Activated CD8-positive, alpha-beta memory T cell treated with anti-CD3 and anti-CD28 coated beads, Interleukin-2, amount 50 U/mL, for 24 hours (primary cell): ENCODE data around the gene SRSF8.
"Not testable (repeated sequence)": the region's sequence is repeated elsewhere in the genome, so short reads cannot be mapped to it uniquely, and the experiment has no call there.

ENCODE experiments used
- DNase-seq: peaks from one replicate; pipeline ENCODE4 v3.0.0-alpha.2; 2020; ENCODE audit errors: extremely low read depth

SRSF8 gene

DNA sequence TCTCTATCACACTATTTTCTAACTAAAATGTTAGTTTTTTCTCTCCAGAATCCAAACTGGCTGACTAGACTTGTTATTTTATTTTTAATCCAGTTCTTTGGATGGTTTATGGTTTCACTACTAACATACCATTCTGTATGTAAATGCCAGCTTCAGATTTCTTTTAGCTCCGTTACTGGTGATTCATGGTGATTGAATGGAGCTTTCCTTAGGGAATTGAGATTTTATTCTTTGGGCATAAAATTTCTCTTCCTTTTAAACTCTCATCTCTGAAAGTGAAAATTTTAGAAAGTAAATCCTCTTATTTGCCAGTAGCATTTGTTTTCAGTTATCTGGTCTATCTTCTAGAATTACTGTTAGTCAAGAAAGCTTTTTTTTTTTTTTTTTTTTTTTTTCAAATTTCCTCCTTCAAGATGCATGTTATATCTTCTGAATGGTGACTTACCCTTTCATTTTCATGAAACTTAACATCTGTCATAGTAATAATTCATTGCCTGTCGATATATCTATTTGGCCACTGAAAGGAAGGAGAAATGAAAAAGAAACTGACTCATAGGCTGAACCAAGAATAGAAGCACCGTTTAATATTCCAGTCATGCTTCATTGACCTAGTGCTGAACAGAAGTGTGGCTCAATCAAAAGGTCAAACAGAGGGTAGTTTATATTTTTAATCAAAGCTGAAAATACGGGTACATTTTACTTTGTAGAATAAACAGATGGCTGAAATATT is 29.3 kb downstream of the SRSF8 start:
- DNase-seq = no peak

GRCh38 chr11:95097209-95097608 is 30.5 kb downstream of the SRSF8 start:
- no peak for DNase-seq

- DNase-seq = no peak
Measured at GRCh38 chr11:95098826-95099225, 32.1 kb downstream of the SRSF8 start.

GRCh38 chr11:95100191-95100648 is 33.5 kb downstream of the SRSF8 start:
- no peak for DNase-seq

- no peak for DNase-seq
Measured at GRCh38 chr11:95100856-95101507, 34.3 kb downstream of the SRSF8 start.

DNA sequence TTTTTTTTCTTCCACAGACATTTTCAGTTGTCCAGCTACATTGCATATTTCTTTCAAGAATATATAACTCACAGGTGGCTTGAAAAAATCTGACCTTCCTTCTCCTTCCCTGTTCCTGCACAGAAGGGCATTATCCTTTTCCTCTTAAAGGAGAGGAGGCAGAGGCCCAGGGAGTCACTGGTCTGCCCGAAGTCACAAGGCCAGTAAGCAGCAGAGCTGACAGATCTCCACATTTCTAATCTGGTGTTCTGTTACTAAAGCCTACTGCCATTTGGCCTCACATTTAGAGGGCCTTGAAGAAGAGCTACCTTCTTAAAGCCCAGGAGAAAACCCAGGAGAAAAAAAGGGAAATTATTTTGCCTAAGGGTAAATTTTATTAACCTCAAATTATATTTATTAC is 35.2 kb downstream of the SRSF8 start:
- DNase-seq = no peak

DNA sequence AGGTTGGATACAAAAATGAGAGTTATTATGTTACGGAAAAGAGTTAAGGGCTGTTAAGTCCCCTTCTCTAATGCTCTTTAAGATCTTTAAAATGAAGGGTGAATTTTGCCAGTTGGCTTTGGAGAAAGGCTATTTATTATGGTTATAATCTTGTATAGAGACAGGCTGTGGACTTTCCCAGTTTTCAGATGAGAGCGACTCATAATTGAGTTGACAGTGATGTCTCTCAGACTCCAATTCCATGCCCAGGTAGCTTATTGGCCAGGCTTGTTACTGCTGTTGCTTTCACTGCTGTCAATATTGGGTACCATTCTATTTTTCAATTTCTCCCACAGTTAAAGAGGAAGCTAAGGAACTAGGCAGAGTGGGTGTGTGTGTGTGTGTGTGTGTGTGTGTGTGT is 36.0 kb downstream of the SRSF8 start:
- no peak for DNase-seq

- no peak for DNase-seq
Measured at GRCh38 chr11:95103701-95104100, 37.0 kb downstream of the SRSF8 start.

- DNase-seq = no peak
Measured at GRCh38 chr11:95104121-95104830, 37.6 kb downstream of the SRSF8 start.

GRCh38 chr11:95104856-95105255 is 38.1 kb downstream of the SRSF8 start:
- no peak for DNase-seq

DNA sequence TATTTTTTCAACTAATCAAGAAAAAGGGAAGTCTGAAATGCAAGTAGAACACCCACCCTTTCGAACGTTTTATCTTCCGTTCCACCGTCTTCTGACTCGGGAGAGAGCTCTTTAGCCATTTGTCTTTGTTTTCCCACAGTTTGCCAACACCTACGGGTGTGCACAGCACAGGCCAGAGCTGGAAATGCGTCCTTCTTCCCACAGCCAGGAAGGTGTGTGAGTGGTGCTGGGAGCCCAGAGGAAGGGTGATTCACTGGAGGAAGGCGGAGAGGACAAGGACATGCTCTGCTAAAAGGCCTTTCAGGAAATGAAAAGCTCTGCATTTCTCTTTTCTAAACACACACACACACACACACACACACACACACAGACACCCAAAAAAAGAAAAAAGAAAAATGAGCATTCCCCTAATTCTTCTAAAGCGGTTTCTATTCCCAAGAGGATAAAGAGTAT is 41.5 kb downstream of the SRSF8 start:
- no peak for DNase-seq

GRCh38 chr11:95108671-95109551 is 42.2 kb downstream of the SRSF8 start:
- no peak for DNase-seq

DNA sequence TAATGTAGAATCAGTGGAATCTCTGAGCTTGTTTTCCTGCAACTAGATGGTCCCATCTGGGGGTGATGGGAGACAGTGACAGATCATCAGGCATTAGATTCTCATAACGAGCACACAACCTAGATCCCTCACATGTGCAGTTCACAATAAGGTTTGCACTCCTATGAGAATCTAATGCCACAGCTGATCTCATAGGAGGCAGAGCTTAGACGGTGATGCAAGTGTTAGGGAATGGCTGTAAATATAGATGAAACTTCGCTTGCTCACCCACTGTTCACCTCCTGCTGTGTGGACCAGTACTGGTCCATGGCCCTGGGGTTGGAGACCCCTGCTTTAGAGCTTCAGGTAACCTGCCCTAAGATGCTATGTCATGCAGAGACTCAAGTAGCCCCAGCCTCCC is 44.8 kb downstream of the SRSF8 start:
- DNase-seq = not testable (repeated sequence)

GRCh38 chr11:95111923-95112540 is 45.3 kb downstream of the SRSF8 start:
- no peak for DNase-seq

DNA sequence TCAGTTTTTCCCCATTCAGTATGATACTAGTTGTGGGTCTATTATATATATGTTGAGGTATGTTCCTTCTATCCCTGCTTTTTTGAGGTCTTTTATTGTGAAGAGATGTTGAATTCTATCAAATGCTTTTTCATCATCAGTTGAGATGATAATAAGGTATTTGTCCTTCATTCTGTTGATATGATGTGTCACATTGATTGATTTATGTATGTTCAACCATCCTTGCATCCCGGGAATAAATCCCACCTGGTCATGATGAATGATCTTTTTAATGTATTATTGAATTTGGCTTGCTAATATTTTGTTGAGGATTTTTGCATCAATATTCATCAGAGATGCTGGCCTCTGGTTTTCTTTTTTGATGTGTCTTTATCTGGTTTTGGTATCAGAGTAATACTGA is 48.9 kb downstream of the SRSF8 start:
- DNase-seq = no peak

DNA sequence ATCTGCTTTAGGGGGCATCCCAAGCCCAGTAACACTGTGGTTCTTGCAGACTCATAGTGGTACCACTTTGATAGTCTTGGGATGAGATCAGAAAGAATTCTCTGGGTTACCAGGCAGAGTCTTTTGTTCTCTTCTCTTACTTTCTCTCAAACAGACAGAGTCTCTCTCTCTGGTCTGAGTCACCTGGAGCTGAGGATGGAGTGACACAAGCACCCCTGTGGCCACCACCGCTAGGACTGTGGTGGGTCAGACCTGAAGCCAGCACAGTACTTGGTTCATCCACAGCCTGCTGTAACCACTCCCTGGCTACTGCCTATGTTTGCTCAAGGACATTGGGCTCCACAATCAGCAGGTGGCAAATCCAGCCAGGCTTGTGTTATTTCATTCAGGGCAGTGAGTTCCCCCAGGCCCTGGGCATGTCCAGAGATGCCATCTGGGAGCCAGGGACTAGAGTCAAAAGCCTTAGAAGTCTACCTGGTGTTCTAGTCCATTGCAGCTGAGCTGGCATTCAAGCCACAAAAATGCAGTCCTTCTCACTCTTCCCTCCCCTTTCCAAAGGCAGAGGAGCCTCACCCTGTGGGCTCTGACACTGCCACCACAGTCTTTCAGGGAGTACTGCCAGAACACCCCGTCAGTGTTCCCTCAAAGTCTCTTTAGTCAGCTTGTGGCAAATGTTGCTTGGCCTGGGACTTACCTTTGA is 52.8 kb downstream of the SRSF8 start:
- no peak for DNase-seq
